DND-41 (cell line): ENCODE results near the gene NGRN.
A peak's percentile ranks its signal among the peaks of the same experiment; 100 is the strongest.
"Not testable (repeated sequence)": the region's sequence is repeated elsewhere in the genome, so short reads cannot be mapped to it uniquely, and the experiment has no call there.

Source experiments
- ATAC-seq: fragments of 200-7000 bp; cut with Tn5 transposase; 3 replicates; pipeline ENCODE4 v1.9.1; 2021; ENCODE audit warnings: low read depth; ENCODE audit not compliant: insufficient read depth
- DNase-seq: peaks from one replicate; pipeline ENCODE4 v3.0.0-alpha.2; 2020
- H2AFZ ChIP-seq: 2 replicates; pipeline ENCODE4 v1.6.0; 2012; ENCODE audit warnings: low read depth, low read length
- H3K27ac ChIP-seq: 2 replicates; pipeline ENCODE4 v1.5.1; 2012; ENCODE audit warnings: low read length, inconsistent platforms
- H3K27me3 ChIP-seq: fragments of 200-600 bp; sonication (generic); 2 replicates; pipeline ENCODE4 v1.6.0; 2012; ENCODE audit warnings: low read length, mild to moderate bottlenecking, inconsistent platforms; ENCODE audit not compliant: insufficient read depth, poor library complexity
- H3K36me3 ChIP-seq: 2 replicates; pipeline ENCODE4 v1.5.1; 2012; ENCODE audit warnings: low read length, inconsistent platforms; ENCODE audit not compliant: insufficient read depth
- H3K4me1 ChIP-seq: 2 replicates; pipeline ENCODE4 v1.5.1; 2012; ENCODE audit warnings: mild to moderate bottlenecking, low read length; ENCODE audit not compliant: insufficient read depth
- H3K4me2 ChIP-seq: 2 replicates; pipeline ENCODE4 v1.6.0; 2012; ENCODE audit warnings: mild to moderate bottlenecking, moderate library complexity, low read length, inconsistent platforms; ENCODE audit not compliant: insufficient read depth
- H3K4me3 ChIP-seq, 2 experiments: fragments of 200-600 bp in 1 of 2; shearing (Covaris generic) in 1 of 2; 2 replicates each; pipeline ENCODE4 v1.5.1; 2012 to 2016; ENCODE audit warnings: inconsistent platforms in 2 of 2, low read length in 2 of 2, mild to moderate bottlenecking in 2 of 2, low read depth in 1 of 2, moderate library complexity in 1 of 2
- H3K79me2 ChIP-seq: 2 replicates; pipeline ENCODE4 v1.6.0; 2012; ENCODE audit warnings: low read length, inconsistent platforms; ENCODE audit not compliant: insufficient read depth
- H3K9ac ChIP-seq: 2 replicates; pipeline ENCODE4 v1.6.0; 2012; ENCODE audit warnings: low read depth, mild to moderate bottlenecking, inconsistent platforms, low read length, moderate library complexity
- H3K9me3 ChIP-seq: 2 replicates; pipeline ENCODE4 v1.5.1; 2012; ENCODE audit warnings: low read length, moderate library complexity, mild to moderate bottlenecking, inconsistent platforms; ENCODE audit not compliant: insufficient read depth, severe bottlenecking
- H4K20me1 ChIP-seq: 2 replicates; pipeline ENCODE4 v1.6.0; 2012; ENCODE audit warnings: low read length; ENCODE audit not compliant: insufficient read depth
- EZH2 ChIP-seq: IDR thresholded peaks from 3 replicates; pipeline ENCODE4 v1.6.1; 2012; ENCODE audit warnings: borderline replicate concordance, low read depth, mild to moderate bottlenecking, moderate library complexity, low read length, inconsistent platforms; ENCODE audit not compliant: severe bottlenecking
- TF ChIP-seq, protein P1 (sequence below): IDR thresholded peaks from 2 replicates; pipeline ENCODE4 v1.5.1; 2012; ENCODE audit warnings: borderline replicate concordance, low read length, moderate library complexity, mild to moderate bottlenecking; ENCODE audit not compliant: poor library complexity, severe bottlenecking; ENCODE audit errors: extremely low read depth

NGRN gene

DNA sequence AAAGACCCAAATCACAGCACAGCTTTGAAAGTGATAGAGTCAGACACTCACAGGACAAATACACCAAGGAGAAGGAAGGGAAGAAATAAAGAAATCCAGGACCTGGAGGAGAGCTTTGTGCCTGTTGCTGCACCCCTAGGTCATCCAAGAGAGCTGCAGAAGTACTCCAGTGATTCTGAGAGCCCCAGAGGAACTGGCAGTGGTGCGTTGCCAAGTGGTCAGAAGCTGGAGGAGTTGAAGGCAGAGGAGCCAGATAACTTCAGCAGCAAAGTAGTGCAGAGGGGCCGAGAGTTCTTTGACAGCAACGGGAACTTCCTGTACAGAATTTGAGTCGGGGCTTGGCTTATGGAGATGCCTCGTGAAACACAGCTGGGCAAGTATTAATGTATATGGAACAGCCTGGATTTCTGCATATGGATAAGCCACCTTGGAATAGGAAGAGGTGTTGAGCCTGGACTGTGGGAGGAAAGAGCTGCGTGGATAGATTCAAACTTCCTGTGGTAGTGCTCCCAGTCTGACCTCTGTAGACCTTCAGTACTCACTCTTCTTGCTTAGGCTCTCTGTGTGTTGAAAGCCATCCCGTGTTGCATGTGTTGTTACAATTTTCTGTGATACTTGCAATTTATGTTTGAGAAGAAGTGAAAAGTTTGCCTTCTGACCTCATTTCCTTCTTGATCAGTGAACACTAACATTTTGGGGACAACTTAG lies 6.1 kb downstream of the NGRN start:
- H3K27me3 ChIP-seq: no peaks in the 10 kb centered on the region
- DNase-seq (no peak), ATAC-seq (no peak)
- H3K4me3 ChIP-seq: no peak overlapping the region
- H3K9me3 ChIP-seq: no peaks in the 10 kb centered on the region
- peaks cover 57% of the 10 kb centered on the region for H3K79me2 ChIP-seq
- no peak overlapping the region for H2AFZ ChIP-seq
- no peak overlapping the region for H3K27ac ChIP-seq
- H3K4me1 ChIP-seq: peaks cover 23% of the 10 kb centered on the region
- no peak overlapping the region for H3K4me2 ChIP-seq
- H4K20me1 ChIP-seq: peaks cover 34% of the 10 kb centered on the region
- peaks cover 55% of the 10 kb centered on the region for H3K36me3 ChIP-seq
- H3K9ac ChIP-seq: no peak overlapping the region
- TF ChIP-seq, protein P1, sequence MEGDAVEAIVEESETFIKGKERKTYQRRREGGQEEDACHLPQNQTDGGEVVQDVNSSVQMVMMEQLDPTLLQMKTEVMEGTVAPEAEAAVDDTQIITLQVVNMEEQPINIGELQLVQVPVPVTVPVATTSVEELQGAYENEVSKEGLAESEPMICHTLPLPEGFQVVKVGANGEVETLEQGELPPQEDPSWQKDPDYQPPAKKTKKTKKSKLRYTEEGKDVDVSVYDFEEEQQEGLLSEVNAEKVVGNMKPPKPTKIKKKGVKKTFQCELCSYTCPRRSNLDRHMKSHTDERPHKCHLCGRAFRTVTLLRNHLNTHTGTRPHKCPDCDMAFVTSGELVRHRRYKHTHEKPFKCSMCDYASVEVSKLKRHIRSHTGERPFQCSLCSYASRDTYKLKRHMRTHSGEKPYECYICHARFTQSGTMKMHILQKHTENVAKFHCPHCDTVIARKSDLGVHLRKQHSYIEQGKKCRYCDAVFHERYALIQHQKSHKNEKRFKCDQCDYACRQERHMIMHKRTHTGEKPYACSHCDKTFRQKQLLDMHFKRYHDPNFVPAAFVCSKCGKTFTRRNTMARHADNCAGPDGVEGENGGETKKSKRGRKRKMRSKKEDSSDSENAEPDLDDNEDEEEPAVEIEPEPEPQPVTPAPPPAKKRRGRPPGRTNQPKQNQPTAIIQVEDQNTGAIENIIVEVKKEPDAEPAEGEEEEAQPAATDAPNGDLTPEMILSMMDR: no peak
- TF ChIP-seq EZH2: no peak

DNA sequence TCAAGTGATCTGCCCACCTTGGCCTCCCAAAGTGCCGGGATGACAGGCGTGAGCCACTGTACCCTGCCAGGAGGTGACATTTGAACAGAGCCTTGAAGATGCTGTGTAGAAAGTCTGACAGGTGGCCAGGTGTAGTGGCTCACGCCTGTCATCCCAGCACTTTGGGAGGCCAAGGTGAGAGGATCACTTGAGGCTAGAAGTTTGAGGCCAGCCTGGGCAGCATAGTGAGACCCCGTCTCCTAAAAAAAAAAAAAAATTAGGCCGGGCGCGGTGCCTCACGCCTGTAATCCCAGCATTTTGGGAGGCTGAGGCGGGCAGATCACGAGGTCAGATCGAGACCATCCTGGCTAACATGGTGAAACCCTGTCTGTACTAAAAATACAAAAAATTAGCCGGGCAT lies 13.0 kb downstream of the NGRN start:
- H3K9me3 ChIP-seq, H2AFZ ChIP-seq, H3K27me3 ChIP-seq, H3K4me3 ChIP-seq, H3K27ac ChIP-seq, H3K4me2 ChIP-seq, H3K4me1 ChIP-seq, ATAC-seq, H3K9ac ChIP-seq, H4K20me1 ChIP-seq, H3K36me3 ChIP-seq, H3K79me2 ChIP-seq, DNase-seq: not testable (repeated sequence)

DNA sequence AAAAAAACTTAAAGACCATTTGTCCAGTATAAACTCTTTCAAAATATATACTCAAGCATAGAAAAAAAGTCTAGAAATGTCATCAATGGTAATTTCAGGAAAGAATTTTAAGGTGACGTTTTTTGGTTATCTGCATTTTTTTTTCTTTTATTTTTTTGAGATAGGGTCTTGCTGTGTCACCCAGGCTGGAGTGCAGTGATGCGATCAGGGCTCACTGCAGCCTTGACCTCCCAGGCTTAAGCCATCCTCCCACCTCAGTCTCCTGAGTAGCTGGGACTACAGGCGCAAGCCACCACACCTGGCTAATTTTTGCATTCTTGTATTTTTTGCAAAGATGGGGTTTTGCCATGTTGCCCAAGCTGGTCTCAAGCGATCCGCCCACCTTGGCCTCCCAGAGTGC lies 15.3 kb downstream of the NGRN start:
- not testable (repeated sequence) for DNase-seq, H3K27me3 ChIP-seq, H2AFZ ChIP-seq, H3K4me3 ChIP-seq, H3K4me1 ChIP-seq, H4K20me1 ChIP-seq, ATAC-seq, H3K9ac ChIP-seq, H3K9me3 ChIP-seq, H3K4me2 ChIP-seq, H3K27ac ChIP-seq, H3K36me3 ChIP-seq, H3K79me2 ChIP-seq

DNA sequence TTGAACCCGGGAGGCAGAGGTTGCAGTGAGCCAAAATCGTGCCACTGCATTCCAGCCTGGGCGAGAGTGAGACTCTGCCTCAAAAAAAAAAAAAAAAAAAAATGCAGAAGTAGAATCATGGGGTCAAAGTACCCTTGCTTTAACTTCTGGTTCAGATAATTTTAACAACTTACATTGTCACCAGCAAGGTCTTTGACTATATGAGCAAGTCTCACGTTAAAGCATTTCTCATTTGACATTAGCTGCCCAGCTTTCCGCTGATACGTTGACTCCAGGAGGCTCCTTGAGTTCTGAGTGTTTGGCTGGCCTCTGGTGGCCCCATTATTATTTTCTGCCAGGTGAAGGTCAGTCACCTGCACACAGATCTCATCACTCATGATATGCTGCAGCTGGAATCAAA lies 16.2 kb downstream of the NGRN start:
- not testable (repeated sequence) for H2AFZ ChIP-seq, H4K20me1 ChIP-seq, H3K4me1 ChIP-seq, H3K9me3 ChIP-seq, H3K4me2 ChIP-seq, ATAC-seq, H3K4me3 ChIP-seq, H3K27ac ChIP-seq, H3K36me3 ChIP-seq, H3K27me3 ChIP-seq, H3K79me2 ChIP-seq, DNase-seq, H3K9ac ChIP-seq

DNA sequence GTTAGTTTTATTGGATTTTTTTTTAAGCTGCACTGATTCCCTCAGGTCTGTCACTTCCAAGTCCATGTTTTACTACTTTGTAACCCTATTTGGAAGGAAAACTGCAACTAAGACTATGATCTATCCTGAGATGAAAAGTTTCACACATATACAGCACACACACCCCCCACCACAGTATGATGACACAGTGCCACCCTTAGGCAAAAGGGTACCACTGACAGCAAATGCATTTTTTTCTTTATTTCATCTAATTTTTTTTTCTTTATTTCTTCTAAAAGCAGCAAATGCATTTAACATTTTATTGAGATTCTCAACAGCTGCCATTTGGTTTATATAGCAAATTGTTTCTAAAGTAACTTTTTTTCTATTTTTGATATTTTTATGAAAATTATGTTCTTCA lies 21.2 kb downstream of the NGRN start:
- H4K20me1 ChIP-seq: no peaks in the 10 kb centered on the region
- no peak overlapping the region for H2AFZ ChIP-seq
- no peaks in the 10 kb centered on the region for H3K4me1 ChIP-seq
- H3K9me3 ChIP-seq: no peaks in the 10 kb centered on the region
- no peaks in the 10 kb centered on the region for H3K36me3 ChIP-seq
- ATAC-seq (peak; percentile 73; the same call in 2 of the 3 replicates), DNase-seq (peak; percentile 40)
- H3K79me2 ChIP-seq: no peaks in the 10 kb centered on the region
- H3K4me3 ChIP-seq: no peak overlapping the region
- H3K4me2 ChIP-seq: no peak overlapping the region
- no peak overlapping the region for H3K27ac ChIP-seq
- TF ChIP-seq, protein P1: peak; percentile 67
- no peak for TF ChIP-seq EZH2
- H3K27me3 ChIP-seq: no peaks in the 10 kb centered on the region
- H3K9ac ChIP-seq: no peak overlapping the region
